ENCODE measurements around the gene C1QL4.

Gene C1QL4

DNA sequence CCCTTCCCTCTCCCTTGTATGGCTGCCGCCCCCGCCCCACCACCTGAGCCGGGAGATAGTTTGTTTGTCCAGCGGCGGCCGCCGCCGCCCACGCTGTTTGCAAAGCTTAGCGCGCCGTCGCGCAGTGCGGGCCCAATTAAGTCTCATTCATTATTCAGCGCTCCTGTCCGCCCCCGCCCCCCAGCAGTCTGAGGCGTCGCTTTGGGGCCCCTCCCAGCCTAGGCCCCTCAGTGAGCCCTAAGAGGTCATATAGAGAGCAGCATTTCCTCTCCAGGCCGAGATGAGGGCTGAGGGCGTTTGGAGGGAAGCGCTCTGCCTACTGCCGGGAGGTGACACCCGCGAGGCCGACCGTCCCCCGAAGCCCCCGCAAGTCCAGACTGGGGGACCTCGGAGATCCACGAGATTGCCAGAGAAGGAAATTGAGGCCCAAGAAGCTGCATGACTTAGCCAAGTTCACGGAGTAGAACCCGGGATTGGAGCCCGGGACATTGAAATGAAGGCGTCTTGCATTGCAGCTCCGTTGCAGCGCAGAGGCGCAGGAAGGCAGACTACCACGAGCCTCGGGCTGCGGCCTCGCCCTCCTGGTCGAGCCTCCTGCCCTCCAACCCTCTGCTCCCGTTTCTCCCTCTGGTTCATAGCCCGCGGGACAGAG, 9.8 kb upstream of the C1QL4 start, which contains the start of gene DNAJC22:
Gene DNAJC22 (plus strand): TSS at position 230 of the 652 bp plus-strand sequence. CDS start 1,985 bp downstream, outside the sequence.
- H3K27ac ChIP-seq = peak within 1 kb of the TSS; percentile 58
- TF ChIP-seq, protein P1, sequence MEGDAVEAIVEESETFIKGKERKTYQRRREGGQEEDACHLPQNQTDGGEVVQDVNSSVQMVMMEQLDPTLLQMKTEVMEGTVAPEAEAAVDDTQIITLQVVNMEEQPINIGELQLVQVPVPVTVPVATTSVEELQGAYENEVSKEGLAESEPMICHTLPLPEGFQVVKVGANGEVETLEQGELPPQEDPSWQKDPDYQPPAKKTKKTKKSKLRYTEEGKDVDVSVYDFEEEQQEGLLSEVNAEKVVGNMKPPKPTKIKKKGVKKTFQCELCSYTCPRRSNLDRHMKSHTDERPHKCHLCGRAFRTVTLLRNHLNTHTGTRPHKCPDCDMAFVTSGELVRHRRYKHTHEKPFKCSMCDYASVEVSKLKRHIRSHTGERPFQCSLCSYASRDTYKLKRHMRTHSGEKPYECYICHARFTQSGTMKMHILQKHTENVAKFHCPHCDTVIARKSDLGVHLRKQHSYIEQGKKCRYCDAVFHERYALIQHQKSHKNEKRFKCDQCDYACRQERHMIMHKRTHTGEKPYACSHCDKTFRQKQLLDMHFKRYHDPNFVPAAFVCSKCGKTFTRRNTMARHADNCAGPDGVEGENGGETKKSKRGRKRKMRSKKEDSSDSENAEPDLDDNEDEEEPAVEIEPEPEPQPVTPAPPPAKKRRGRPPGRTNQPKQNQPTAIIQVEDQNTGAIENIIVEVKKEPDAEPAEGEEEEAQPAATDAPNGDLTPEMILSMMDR (conservative IDR thresholded peaks at IDR 0.05) = no peak

DNA sequence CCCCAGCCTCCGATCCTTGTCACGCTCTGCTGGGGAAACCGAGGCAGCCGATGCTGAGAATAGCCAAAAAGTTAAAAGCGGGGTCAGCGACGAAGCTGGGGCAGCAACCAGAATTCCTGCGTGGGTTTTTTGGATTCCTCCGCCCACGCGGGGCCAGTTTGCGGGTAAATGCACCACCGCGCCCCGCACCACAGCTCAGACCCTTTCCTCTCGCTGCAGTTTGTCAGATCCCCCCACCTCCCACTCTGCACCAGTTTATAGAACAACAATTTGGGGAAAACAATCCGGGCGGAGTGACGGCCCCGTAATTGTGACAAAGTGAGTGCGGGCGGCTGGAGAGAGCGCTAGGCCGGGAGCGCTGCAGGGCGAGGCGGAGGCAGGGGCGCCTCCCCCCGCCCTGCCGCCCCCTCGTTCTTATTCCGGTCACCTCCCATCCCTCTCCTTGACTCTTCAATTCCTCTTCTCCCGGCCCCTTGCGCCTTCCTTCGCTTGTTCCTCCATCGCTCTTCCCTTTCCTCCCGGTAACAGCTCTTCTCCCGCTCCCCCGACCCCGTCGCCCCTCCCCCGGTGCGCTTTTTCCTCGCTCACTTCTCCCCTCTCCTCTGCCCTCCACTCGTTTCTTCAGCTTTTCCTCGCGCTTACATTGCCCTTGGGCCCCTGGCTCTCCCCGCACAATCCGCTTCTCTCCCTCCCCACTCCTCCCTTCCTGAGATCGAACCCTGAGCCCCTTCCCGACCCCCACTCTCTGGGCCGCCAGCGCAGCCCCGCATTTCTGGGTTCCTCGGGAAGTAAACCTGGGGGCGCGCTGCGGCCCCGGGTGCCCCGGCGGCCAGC, 9.1 kb upstream of the C1QL4 start:
- H3K27ac ChIP-seq = peak overlapping the region; percentile 58
- TF ChIP-seq, protein P1 (conservative IDR thresholded peaks at IDR 0.05) = no peak

DNA sequence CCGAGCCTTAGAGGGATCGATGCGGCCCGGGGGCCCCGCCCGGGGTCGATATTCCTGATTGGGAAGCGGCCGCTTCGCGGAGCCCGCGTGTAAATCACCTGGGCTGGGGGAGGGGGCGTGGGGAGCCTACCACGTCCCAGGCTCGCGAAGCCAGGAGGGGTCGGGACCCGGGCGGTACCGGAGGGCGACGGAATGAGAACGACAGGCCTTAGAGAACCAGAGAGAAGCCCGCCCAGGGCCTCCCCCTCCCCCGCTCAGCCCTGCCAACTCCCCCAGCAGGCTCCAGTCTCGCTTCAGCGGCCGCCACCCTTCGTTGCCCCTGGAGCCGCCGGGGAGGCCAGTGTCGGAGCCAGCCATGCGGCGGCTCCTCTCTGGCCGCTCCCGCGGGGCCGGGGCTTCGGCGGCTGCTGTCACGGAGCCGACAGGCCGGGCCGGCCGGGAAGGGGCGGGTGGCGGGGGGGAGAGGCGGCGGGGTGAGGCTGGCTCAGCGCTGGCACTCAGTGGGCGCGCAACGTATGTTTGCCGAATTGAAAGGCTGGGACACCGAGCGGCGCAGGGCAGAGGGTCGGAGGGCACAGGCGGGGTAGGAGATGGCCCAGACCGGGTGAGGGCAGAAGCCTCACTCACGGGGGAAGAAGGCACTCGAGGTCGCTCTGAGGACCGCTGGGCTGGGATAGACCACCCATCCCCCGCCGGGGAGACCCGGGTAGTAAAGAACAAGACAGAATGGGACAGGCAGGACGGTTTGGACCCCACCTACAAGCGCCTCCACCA, 8.2 kb upstream of the C1QL4 start:
- TF ChIP-seq, protein P1 (conservative IDR thresholded peaks at IDR 0.05) = no peak
- peak overlapping the region; percentile 58; the same call in 1 of the 2 replicates for H3K27ac ChIP-seq

DNA sequence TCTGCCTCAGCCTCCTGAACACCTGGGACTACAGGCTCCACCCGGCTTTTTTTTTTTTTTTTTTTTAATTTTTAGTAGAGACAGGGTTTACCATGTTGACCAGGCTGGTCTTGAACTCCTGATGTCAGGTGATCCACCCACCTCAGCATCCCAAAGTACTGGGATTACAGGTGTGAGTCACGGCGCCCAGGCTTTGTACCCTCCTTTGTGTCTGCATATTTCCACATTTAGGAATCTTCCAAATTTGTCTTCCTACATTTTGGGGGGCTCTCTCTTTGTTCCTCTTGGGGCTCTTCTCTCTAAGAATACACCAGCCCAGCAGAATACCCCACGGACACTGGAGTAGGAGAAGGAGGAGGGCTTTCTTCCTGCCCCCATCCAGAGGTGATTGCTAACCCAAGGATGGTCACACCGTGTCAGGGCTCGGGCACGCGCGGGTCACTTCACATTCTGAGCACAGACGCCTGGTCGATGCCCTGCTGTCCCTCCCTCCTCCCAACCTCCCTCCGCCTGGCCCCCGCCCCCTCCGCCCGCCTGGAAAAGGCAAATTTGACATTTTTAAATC, 7.6 kb upstream of the C1QL4 start:
- TF ChIP-seq, protein P1 (conservative IDR thresholded peaks at IDR 0.05) = no peak
- H3K27ac ChIP-seq = peak overlapping the region; percentile 58; the same call in 1 of the 2 replicates

DNA sequence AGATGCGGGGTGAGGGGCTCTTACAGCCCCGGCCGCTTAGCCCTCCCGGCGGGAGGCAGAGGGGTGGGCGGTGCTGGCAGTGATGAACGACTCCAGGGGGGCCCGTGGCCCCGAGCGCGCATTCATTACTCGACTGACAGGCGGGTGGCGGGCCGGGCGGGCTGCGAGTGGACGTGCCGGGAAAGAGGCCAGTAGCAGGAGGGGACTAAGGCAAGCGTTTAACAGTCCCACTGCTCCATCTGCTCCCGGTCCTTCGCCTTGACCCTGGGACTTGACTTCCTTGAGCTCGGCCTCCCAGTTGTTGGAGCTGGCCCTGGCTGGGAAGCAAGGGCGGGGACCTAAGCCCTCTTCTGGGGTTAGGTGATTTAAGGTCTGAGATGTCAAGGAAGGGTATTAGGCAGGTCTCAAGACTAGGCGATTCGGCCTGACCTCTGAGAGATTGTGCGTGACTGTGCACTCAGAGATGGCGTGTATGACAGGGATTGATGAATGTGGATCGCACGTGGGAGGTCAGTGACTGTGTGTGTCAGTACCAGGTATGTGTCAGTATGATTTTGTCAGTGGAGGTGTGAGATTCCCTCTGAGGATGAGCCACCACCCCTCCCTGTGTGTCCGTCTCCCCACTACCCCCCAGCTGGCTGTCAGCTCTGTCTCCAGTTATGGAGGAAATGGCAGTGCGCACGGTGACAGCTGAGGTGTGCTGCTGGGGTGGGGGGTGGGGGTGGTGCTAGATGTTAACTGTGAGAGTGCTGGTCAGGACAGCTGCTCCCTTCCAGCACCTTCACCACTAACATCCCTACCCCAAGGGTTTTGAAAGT, 6.1 kb upstream of the C1QL4 start:
- H3K27ac ChIP-seq = no peak overlapping the region
- TF ChIP-seq, protein P1 (conservative IDR thresholded peaks at IDR 0.05) = no peak

DNA sequence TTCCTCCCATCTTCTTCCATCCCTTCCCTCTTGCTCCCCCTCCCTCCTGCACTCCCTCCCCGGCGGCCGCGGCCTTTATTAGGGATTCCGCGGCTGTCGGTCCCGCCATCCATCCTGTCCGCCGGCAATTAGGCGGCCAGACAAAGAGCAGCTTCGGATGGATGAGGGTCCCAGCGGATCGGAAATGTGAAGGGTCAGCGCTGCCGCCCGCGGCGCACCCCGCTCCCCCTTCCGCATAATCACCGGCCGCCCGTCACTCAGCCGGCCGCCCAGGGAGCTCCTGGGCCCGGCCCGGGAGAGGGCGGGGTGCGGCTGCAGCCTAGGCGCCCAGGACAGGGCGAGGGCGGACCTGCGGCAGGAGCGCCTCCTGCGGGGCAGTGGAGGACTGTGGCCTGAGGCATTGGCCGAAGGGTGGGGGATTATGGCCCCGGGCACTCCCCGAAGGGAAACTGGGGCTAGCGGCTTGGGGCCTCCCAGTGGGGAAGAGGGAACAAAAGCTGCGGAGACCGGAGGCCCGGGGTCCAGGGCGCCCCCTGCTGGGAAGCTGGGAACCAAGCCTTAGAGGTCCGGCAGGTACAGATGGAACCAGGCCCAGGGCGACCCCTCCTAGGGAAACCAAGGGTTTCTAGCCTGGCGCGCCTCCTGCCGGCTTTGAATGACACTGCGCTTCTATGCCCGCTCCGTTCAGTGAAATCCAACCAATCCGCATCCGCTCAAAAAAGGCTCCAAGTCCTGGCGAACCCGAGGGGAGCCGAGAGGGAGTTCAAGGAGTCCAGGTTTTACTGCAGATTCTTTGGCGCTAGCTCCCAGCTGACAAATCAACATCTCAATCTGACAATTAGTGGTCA, 5.3 kb upstream of the C1QL4 start:
- no peak overlapping the region for H3K27ac ChIP-seq
- TF ChIP-seq, protein P1 (conservative IDR thresholded peaks at IDR 0.05) = peak; percentile 59

All from VCaP (cell line).